Activated CD8-positive, alpha-beta memory T cell treated with anti-CD3 and anti-CD28 coated beads, Interleukin-2, amount 50 U/mL, for 24 hours (primary cell): Measurements from ENCODE around the gene KNSTRN.

Source experiments
- DNase-seq: peaks from one replicate; pipeline ENCODE4 v3.0.0-alpha.2; 2020; ENCODE audit errors: extremely low read depth

The KNSTRN gene

GRCh38 chr15:40365624-40366456 lies 16.7 kb upstream of the KNSTRN start:
- no peak for DNase-seq

- DNase-seq: no peak
Observed at GRCh38 chr15:40366457-40367370, 15.8 kb upstream of the KNSTRN start.

- no peak for DNase-seq
Observed at GRCh38 chr15:40367371-40367685, 15.2 kb upstream of the KNSTRN start.

- DNase-seq: peak; percentile 53
Observed at GRCh38 chr15:40367686-40368611, 14.6 kb upstream of the KNSTRN start.

GRCh38 chr15:40368719-40369473 lies 13.6 kb upstream of the KNSTRN start:
- no peak for DNase-seq

GRCh38 chr15:40369474-40369869 lies 13.0 kb upstream of the KNSTRN start:
- DNase-seq: no peak

GRCh38 chr15:40369971-40370370 lies 12.6 kb upstream of the KNSTRN start:
- no peak for DNase-seq

GRCh38 chr15:40372981-40373380 lies 9.5 kb upstream of the KNSTRN start:
- no peak for DNase-seq

GRCh38 chr15:40377606-40378005 lies 4.9 kb upstream of the KNSTRN start:
- no peak for DNase-seq

- DNase-seq: no peak
Observed at GRCh38 chr15:40379374-40379773, 3.1 kb upstream of the KNSTRN start.

GRCh38 chr15:40379853-40380252 lies 2.7 kb upstream of the KNSTRN start:
- DNase-seq: no peak

GRCh38 chr15:40380636-40381035 lies 1.9 kb upstream of the KNSTRN start:
- DNase-seq: no peak

GRCh38 chr15:40381818-40382529 lies 547 bp upstream of the KNSTRN start:
- no peak for DNase-seq

- DNase-seq: no peak
Observed at GRCh38 chr15:40386480-40386879, 4.0 kb downstream of the KNSTRN start.

GRCh38 chr15:40388941-40389823 lies 6.7 kb downstream of the KNSTRN start:
- no peak for DNase-seq

GRCh38 chr15:40389824-40390595 lies 7.5 kb downstream of the KNSTRN start:
- DNase-seq: no peak

GRCh38 chr15:40392986-40393948 lies 10.7 kb downstream of the KNSTRN start:
- no peak for DNase-seq
